ENCODE measurements around the gene PMAIP1. TPM values are rescaled to one million over a fixed set of nuclear protein-coding genes. Genes with fewer than 3 reads are reported as not detected.

PMAIP1 gene
- polyA plus RNA-seq, 1 donor (not counting 4 experiments of a cell fraction or from before 2014, with no cell fraction given): 49.1 TPM

GRCh38 chr18:59867337-59868104 lies 32.3 kb upstream of the PMAIP1 start:
- Histone ChIP-seq H3K9ac (ENCODE audit: control insufficient read depth, extremely low read depth, insufficient read depth, low read length) (no peak overlapping the region), H3K36me3 (ENCODE audit: control insufficient read depth in 2 of 2, extremely low read depth in 1 of 2, insufficient read depth in 2 of 2, low read length in 2 of 2) (no peaks in the 10 kb centered on the region), H4K20me1 (ENCODE audit: control insufficient read depth, extremely low read depth, insufficient read depth, low read length) (no peaks in the 10 kb centered on the region), H3K4me3 (ENCODE audit: control insufficient read depth in 2 of 3, extremely low read depth in 1 of 3, insufficient read depth in 2 of 3, low read depth in 1 of 3, low read length in 3 of 3) (no peak overlapping the region), H2AFZ (ENCODE audit: control insufficient read depth, low read length) (no peak overlapping the region), H3K4me2 (ENCODE audit: control insufficient read depth, extremely low read depth, insufficient read depth, low read depth, low read length) (no peak overlapping the region), H3K27me3 (ENCODE audit: control insufficient read depth, extremely low read depth, insufficient read depth, low read length) (no peaks in the 10 kb centered on the region), H3K79me2 (ENCODE audit: control insufficient read depth, insufficient read depth, low read length) (no peaks in the 10 kb centered on the region), H3K9me1 (ENCODE audit: control insufficient read depth, extremely low read depth, insufficient read depth, low read length) (no peaks in the 10 kb centered on the region), H3K4me1 (ENCODE audit: control insufficient read depth, extremely low read depth, insufficient read depth, low read length) (peaks cover 15% of the 10 kb centered on the region), H3K27ac (ENCODE audit: control insufficient read depth, insufficient read depth, low read length) (no peak overlapping the region), H3K9me3 (ENCODE audit: control insufficient read depth, low read depth, low read length) (no peaks in the 10 kb centered on the region)
- no peak for TF ChIP-seq EZH2 (IDR thresholded peaks at IDR 0.05; ENCODE audit: low read length)
- no peak for TF ChIP-seq CTCF (optimal IDR thresholded peaks at IDR 0.05 in 1 of 3, IDR thresholded peaks at IDR 0.05 in 1 of 3, conservative IDR thresholded peaks at IDR 0.05 in 1 of 3; ENCODE audit: extremely low read depth in 1 of 3, insufficient read depth in 2 of 3, low read length in 3 of 3)
- peak; percentile 23 for FAIRE-seq
- dilution Hi-C loops (cut with MboI; ENCODE audit: extremely low pct_ligation_motif_present, low sequenced_read_pairs): no loop called here
- no peak for DNase-seq (ENCODE audit: low read depth, low spot score)

DNA sequence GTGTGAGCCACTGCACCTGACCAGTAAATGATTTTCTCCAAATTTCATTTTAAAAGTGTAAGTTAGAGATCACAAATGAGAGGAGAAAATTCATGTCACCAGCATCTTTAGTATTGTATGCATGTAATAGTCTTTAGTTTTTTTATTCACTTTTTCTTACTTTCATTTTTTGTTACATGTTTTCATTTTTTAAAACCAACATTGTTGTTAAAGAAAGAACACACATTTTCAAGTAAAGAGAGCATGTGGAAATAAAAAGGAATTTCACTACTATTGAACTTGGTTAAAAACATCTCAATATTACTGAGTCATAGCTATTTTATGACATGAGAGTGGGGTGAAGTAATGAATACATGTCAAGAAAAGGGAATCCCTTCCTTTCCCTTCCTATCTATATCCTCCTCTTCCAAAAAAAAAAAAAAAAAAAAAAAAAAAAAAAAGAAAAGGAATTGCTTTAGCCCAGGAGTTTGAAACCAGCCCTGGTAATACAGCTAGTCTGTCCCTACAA lies 29.1 kb upstream of the PMAIP1 start:
- DNase-seq (ENCODE audit: low read depth, low spot score): no peak
- H2AFZ ChIP-seq (ENCODE audit: control insufficient read depth, low read length): no peak overlapping the region

More for the DNA sequence above, 29.1 kb upstream of the PMAIP1 start:
- dilution Hi-C loops (cut with MboI; ENCODE audit: extremely low pct_ligation_motif_present, low sequenced_read_pairs): no loop called here
- no peak for FAIRE-seq
- H3K9me1 ChIP-seq (ENCODE audit: control insufficient read depth, extremely low read depth, insufficient read depth, low read length): no peaks in the 10 kb centered on the region
- H3K9ac ChIP-seq (ENCODE audit: control insufficient read depth, extremely low read depth, insufficient read depth, low read length): no peak overlapping the region
- H3K27ac ChIP-seq (ENCODE audit: control insufficient read depth, insufficient read depth, low read length): no peak overlapping the region
- no peak overlapping the region for H3K4me2 ChIP-seq (ENCODE audit: control insufficient read depth, extremely low read depth, insufficient read depth, low read depth, low read length)
- H3K9me3 ChIP-seq (ENCODE audit: control insufficient read depth, low read depth, low read length): no peaks in the 10 kb centered on the region
- H3K79me2 ChIP-seq (ENCODE audit: control insufficient read depth, insufficient read depth, low read length): no peaks in the 10 kb centered on the region
- H3K27me3 ChIP-seq (ENCODE audit: control insufficient read depth, extremely low read depth, insufficient read depth, low read length): no peaks in the 10 kb centered on the region
- peaks cover 4% of the 10 kb centered on the region for H3K4me1 ChIP-seq (ENCODE audit: control insufficient read depth, extremely low read depth, insufficient read depth, low read length)
- H4K20me1 ChIP-seq (ENCODE audit: control insufficient read depth, extremely low read depth, insufficient read depth, low read length): no peaks in the 10 kb centered on the region
- no peaks in the 10 kb centered on the region for H3K36me3 ChIP-seq (ENCODE audit: control insufficient read depth in 2 of 2, extremely low read depth in 1 of 2, insufficient read depth in 2 of 2, low read length in 2 of 2)
- TF ChIP-seq CTCF (optimal IDR thresholded peaks at IDR 0.05 in 1 of 3, IDR thresholded peaks at IDR 0.05 in 1 of 3, conservative IDR thresholded peaks at IDR 0.05 in 1 of 3; ENCODE audit: extremely low read depth in 1 of 3, insufficient read depth in 2 of 3, low read length in 3 of 3) (no peak), EZH2 (IDR thresholded peaks at IDR 0.05; ENCODE audit: low read length) (no peak)
- no peak overlapping the region for H3K4me3 ChIP-seq (ENCODE audit: control insufficient read depth in 2 of 3, extremely low read depth in 1 of 3, insufficient read depth in 2 of 3, low read depth in 1 of 3, low read length in 3 of 3)
